SK-N-SH treated with all-trans-retinoic acid at 6 μM for 48 hours (cell line): ENCODE results near the gene MAST4.

Source experiments
- ARNTL ChIP-seq: fragments of 450-650 bp; formaldehyde crosslinking; IDR thresholded peaks from 2 replicates; pipeline ENCODE4 v1.5.0; 2020; ENCODE audit warnings: low read depth, mild to moderate bottlenecking, moderate library complexity, borderline replicate concordance
- CREB5 ChIP-seq: fragments of 250-450 bp; sonication (Bioruptor Pico); IDR thresholded peaks from 2 replicates; pipeline ENCODE4 v1.5.1; 2020; ENCODE audit warnings: low read depth, mild to moderate bottlenecking, moderate library complexity
- ESRRG ChIP-seq: fragments of 250-450 bp; sonication (Bioruptor Pico); IDR thresholded peaks from 2 replicates; pipeline ENCODE4 v1.6.1; 2021; ENCODE audit warnings: mild to moderate bottlenecking
- GLIS3 ChIP-seq: fragments of 250-450 bp; sonication (Bioruptor Pico); IDR thresholded peaks from 2 replicates; pipeline ENCODE4 v1.5.0; 2020; ENCODE audit warnings: mild to moderate bottlenecking, moderate library complexity
- PATZ1 ChIP-seq: fragments of 250-450 bp; sonication (Bioruptor Pico); IDR thresholded peaks from 2 replicates; pipeline ENCODE4 v1.8.0; 2020; ENCODE audit warnings: mild to moderate bottlenecking, moderate library complexity, borderline replicate concordance
- POU6F1 ChIP-seq: fragments of 250-450 bp; sonication (Bioruptor Pico); IDR thresholded peaks from 2 replicates; pipeline ENCODE4 v1.8.0; 2021; ENCODE audit warnings: low read depth, mild to moderate bottlenecking, moderate library complexity, borderline replicate concordance
- RARB ChIP-seq: fragments of 250-450 bp; sonication (Bioruptor Pico); IDR thresholded peaks from 2 replicates; pipeline ENCODE4 v1.8.0; 2021; ENCODE audit warnings: mild to moderate bottlenecking, moderate library complexity
- SNAI2 ChIP-seq: fragments of 250-450 bp; sonication (Bioruptor Pico); IDR thresholded peaks from 2 replicates; pipeline ENCODE4 v1.5.0; 2020; ENCODE audit warnings: mild to moderate bottlenecking, moderate library complexity
- TCF4 ChIP-seq: fragments of 250-450 bp; sonication (Bioruptor Pico); IDR thresholded peaks from 2 replicates; pipeline ENCODE4 v1.8.0; 2021; ENCODE audit warnings: mild to moderate bottlenecking, moderate library complexity, borderline replicate concordance
- ZC3H10 ChIP-seq: fragments of 250-450 bp; sonication (Bioruptor Pico); IDR thresholded peaks from 2 replicates; pipeline ENCODE4 v1.5.1; 2021; ENCODE audit warnings: mild to moderate bottlenecking, moderate library complexity
- ZFP3 ChIP-seq: fragments of 250-450 bp; sonication (Bioruptor Pico); IDR thresholded peaks from 2 replicates; pipeline ENCODE4 v1.5.0; 2020; ENCODE audit warnings: mild to moderate bottlenecking, moderate library complexity
- ZFP30 ChIP-seq: fragments of 450-650 bp; formaldehyde crosslinking; IDR thresholded peaks from 2 replicates; pipeline ENCODE4 v1.5.0; 2022; ENCODE audit warnings: mild to moderate bottlenecking, moderate library complexity
- ZNF565 ChIP-seq: fragments of 450-650 bp; formaldehyde crosslinking; conservative IDR thresholded peaks from 2 replicates; pipeline ENCODE4 v1.5.0; 2020; ENCODE audit warnings: low read depth, mild to moderate bottlenecking, moderate library complexity
- ZNF8 ChIP-seq: fragments of 450-650 bp; formaldehyde crosslinking; IDR thresholded peaks from 2 replicates; pipeline ENCODE4 v1.5.0; 2020; ENCODE audit warnings: mild to moderate bottlenecking, moderate library complexity

GRCh38 chr5:67216564-67216963 lies 620.4 kb downstream of the MAST4 start:
- TF ChIP-seq TCF4 (CRISPR knock-in tag) (no peak), POU6F1 (CRISPR knock-in tag) (no peak), ARNTL (CRISPR knock-in tag) (no peak), GLIS3 (no peak), PATZ1 (CRISPR knock-in tag) (no peak), ESRRG (no peak), RARB (CRISPR knock-in tag) (no peak), ZNF565 (CRISPR knock-in tag) (no peak), CREB5 (CRISPR knock-in tag) (no peak), ZC3H10 (CRISPR knock-in tag) (no peak), ZNF8 (CRISPR knock-in tag) (no peak), ZFP3 (CRISPR knock-in tag) (no peak), SNAI2 (CRISPR knock-in tag) (no peak), ZFP30 (CRISPR knock-in tag) (no peak)
